ENCODE results near the gene RCN1. TPM values are rescaled to one million over a fixed set of nuclear protein-coding genes. Genes with fewer than 3 reads are reported as not detected.

Gene RCN1
- total and polyA plus RNA-seq, 7 experiments from 2014 or later = 5.5 to 26.8 (median 7.0) TPM

GRCh38 chr11:32065865-32066629 is 24.8 kb upstream of the RCN1 start:
- Mint-ChIP-seq H3K27ac (no peak overlapping the region), H3K27me3 (peaks cover 33 to 49% (median 36%) of the 10 kb centered on the region in 5 donors), H3K9me3 (no peaks in the 10 kb centered on the region), H3K4me1 (peaks cover 0 to 2% (median 0%) of the 10 kb centered on the region in 7 donors), H3K36me3 (no peaks in the 10 kb centered on the region), H3K4me3 (no peak overlapping the region)
- Histone ChIP-seq H3K9me3 (ENCODE audit: control insufficient read depth in 2 of 3, low read length in 3 of 3) (no peaks in the 10 kb centered on the region), H3K27ac (ENCODE audit: low read depth, low read length) (no peak overlapping the region), H3K4me1 (ENCODE audit: control insufficient read depth in 2 of 2, insufficient read depth in 2 of 2, low read length in 2 of 2) (no peaks in the 10 kb centered on the region), H3K36me3 (ENCODE audit: control insufficient read depth in 2 of 3, insufficient read depth in 3 of 3, low read length in 3 of 3) (no peaks in the 10 kb centered on the region), H3K27me3 (ENCODE audit: control insufficient read depth in 2 of 2, insufficient read depth in 2 of 2, low read length in 2 of 2) (no peaks in the 10 kb centered on the region), H3K4me3 (ENCODE audit: low read length) (no peak overlapping the region)
- DNase-seq (no peak), ATAC-seq (peak; percentile 47)
- intact Hi-C loops (cut with micrococcal nuclease) = no loop called here
- CTCF ChIA-PET = no interaction called here
- POLR2A ChIA-PET = no interaction called here

- DNase-seq = no peak
These were observed 22.6 kb upstream of the RCN1 start for GRCh38 chr11:32068134-32068870.

GRCh38 chr11:32069361-32070058 is 21.4 kb upstream of the RCN1 start:
- no peak overlapping the region for H3K27ac ChIP-seq (ENCODE audit: low read depth, low read length)
- no peak for ATAC-seq
- Mint-ChIP-seq H3K36me3 (no peaks in the 10 kb centered on the region), H3K4me1 (no peaks in the 10 kb centered on the region), H3K9me3 (no peaks in the 10 kb centered on the region), H3K4me3 (no peak overlapping the region), H3K27ac (no peak overlapping the region), H3K27me3 (peaks cover 26 to 46% (median 41%) of the 10 kb centered on the region in 5 donors)
- H3K36me3 ChIP-seq (ENCODE audit: control insufficient read depth in 2 of 3, insufficient read depth in 3 of 3, low read length in 3 of 3) = no peaks in the 10 kb centered on the region
- H3K27me3 ChIP-seq (ENCODE audit: control insufficient read depth in 2 of 2, insufficient read depth in 2 of 2, low read length in 2 of 2) = no peaks in the 10 kb centered on the region
- no peaks in the 10 kb centered on the region for H3K4me1 ChIP-seq (ENCODE audit: control insufficient read depth in 2 of 2, insufficient read depth in 2 of 2, low read length in 2 of 2)
- POLR2A ChIA-PET = no interaction called here
- no peak overlapping the region for H3K4me3 ChIP-seq (ENCODE audit: low read length)
- CTCF ChIA-PET = no interaction called here
- DNase-seq = no peak
- H3K9me3 ChIP-seq (ENCODE audit: control insufficient read depth in 2 of 3, low read length in 3 of 3) = no peaks in the 10 kb centered on the region
- intact Hi-C loops (cut with micrococcal nuclease) = no loop called here

More at GRCh38 chr11:32068134-32068870, 22.6 kb upstream of the RCN1 start:
- Histone ChIP-seq H3K36me3 (ENCODE audit: control insufficient read depth in 2 of 3, insufficient read depth in 3 of 3, low read length in 3 of 3) (no peaks in the 10 kb centered on the region), H3K4me1 (ENCODE audit: control insufficient read depth in 2 of 2, insufficient read depth in 2 of 2, low read length in 2 of 2) (no peaks in the 10 kb centered on the region), H3K9me3 (ENCODE audit: control insufficient read depth in 2 of 3, low read length in 3 of 3) (no peaks in the 10 kb centered on the region), H3K27ac (ENCODE audit: low read depth, low read length) (no peak overlapping the region), H3K4me3 (ENCODE audit: low read length) (no peak overlapping the region), H3K27me3 (ENCODE audit: control insufficient read depth in 2 of 2, insufficient read depth in 2 of 2, low read length in 2 of 2) (no peaks in the 10 kb centered on the region)
- Mint-ChIP-seq H3K36me3 (no peaks in the 10 kb centered on the region), H3K9me3 (no peaks in the 10 kb centered on the region), H3K4me3 (no peak overlapping the region), H3K27ac (no peak overlapping the region), H3K4me1 (peaks cover 0 to 2% (median 0%) of the 10 kb centered on the region in 7 donors), H3K27me3 (peaks cover 26 to 47% (median 42%) of the 10 kb centered on the region in 5 donors)
- intact Hi-C loops (cut with micrococcal nuclease) = no loop called here
- POLR2A ChIA-PET = no interaction called here
- CTCF ChIA-PET = no interaction called here
- no peak for ATAC-seq

- Histone ChIP-seq H3K9me3 (ENCODE audit: control insufficient read depth in 2 of 3, low read length in 3 of 3) (no peaks in the 10 kb centered on the region), H3K4me3 (ENCODE audit: low read length) (no peak overlapping the region), H3K36me3 (ENCODE audit: control insufficient read depth in 2 of 3, insufficient read depth in 3 of 3, low read length in 3 of 3) (no peaks in the 10 kb centered on the region), H3K4me1 (ENCODE audit: control insufficient read depth in 2 of 2, insufficient read depth in 2 of 2, low read length in 2 of 2) (no peaks in the 10 kb centered on the region), H3K27ac (ENCODE audit: low read depth, low read length) (no peak overlapping the region), H3K27me3 (ENCODE audit: control insufficient read depth in 2 of 2, insufficient read depth in 2 of 2, low read length in 2 of 2) (no peaks in the 10 kb centered on the region)
- Mint-ChIP-seq H3K27me3 (peaks cover 23 to 43% (median 37%) of the 10 kb centered on the region in 5 donors), H3K4me3 (no peak overlapping the region), H3K36me3 (no peaks in the 10 kb centered on the region), H3K4me1 (no peaks in the 10 kb centered on the region), H3K9me3 (no peaks in the 10 kb centered on the region), H3K27ac (no peak overlapping the region)
- ChIA-PET POLR2A (no interaction called here), CTCF (no interaction called here)
- intact Hi-C loops (cut with micrococcal nuclease) = no loop called here
- DNase-seq = no peak
- no peak for ATAC-seq
These were observed 20.2 kb upstream of the RCN1 start for GRCh38 chr11:32070692-32071091.

- CTCF ChIA-PET = no interaction called here
- Mint-ChIP-seq H3K36me3 (no peaks in the 10 kb centered on the region), H3K9me3 (peaks cover 0 to 2% (median 0%) of the 10 kb centered on the region in 11 donors), H3K27ac (no peak overlapping the region), H3K4me1 (no peaks in the 10 kb centered on the region), H3K4me3 (no peak overlapping the region), H3K27me3 (peaks cover 15 to 42% (median 35%) of the 10 kb centered on the region in 5 donors)
- DNase-seq (no peak), ATAC-seq (no peak)
- Histone ChIP-seq H3K27me3 (ENCODE audit: control insufficient read depth in 2 of 2, insufficient read depth in 2 of 2, low read length in 2 of 2) (no peaks in the 10 kb centered on the region), H3K4me3 (ENCODE audit: low read length) (no peak overlapping the region), H3K27ac (ENCODE audit: low read depth, low read length) (no peak overlapping the region), H3K36me3 (ENCODE audit: control insufficient read depth in 2 of 3, insufficient read depth in 3 of 3, low read length in 3 of 3) (no peaks in the 10 kb centered on the region), H3K9me3 (ENCODE audit: control insufficient read depth in 2 of 3, low read length in 3 of 3) (no peaks in the 10 kb centered on the region), H3K4me1 (ENCODE audit: control insufficient read depth in 2 of 2, insufficient read depth in 2 of 2, low read length in 2 of 2) (no peaks in the 10 kb centered on the region)
- intact Hi-C loops (cut with micrococcal nuclease) = no loop called here
- POLR2A ChIA-PET = no interaction called here
These were observed 19.1 kb upstream of the RCN1 start for GRCh38 chr11:32071811-32072210.

- intact Hi-C loops (cut with micrococcal nuclease) = no loop called here
- ChIA-PET CTCF (no interaction called here), POLR2A (no interaction called here)
- H3K36me3 Mint-ChIP-seq = no peaks in the 10 kb centered on the region
- no peak overlapping the region for H3K27ac Mint-ChIP-seq
- peaks cover 16 to 41% (median 23%) of the 10 kb centered on the region in 5 donors for H3K27me3 Mint-ChIP-seq
- H3K4me3 Mint-ChIP-seq = no peak overlapping the region
- H3K9me3 Mint-ChIP-seq = peaks cover 0 to 6% (median 0%) of the 10 kb centered on the region in 11 donors
- ATAC-seq = no peak
- Histone ChIP-seq H3K36me3 (ENCODE audit: control insufficient read depth in 2 of 3, insufficient read depth in 3 of 3, low read length in 3 of 3) (no peaks in the 10 kb centered on the region), H3K27ac (ENCODE audit: low read depth, low read length) (no peak overlapping the region), H3K4me3 (ENCODE audit: low read length) (no peak overlapping the region), H3K4me1 (ENCODE audit: control insufficient read depth in 2 of 2, insufficient read depth in 2 of 2, low read length in 2 of 2) (no peaks in the 10 kb centered on the region), H3K9me3 (ENCODE audit: control insufficient read depth in 2 of 3, low read length in 3 of 3) (no peaks in the 10 kb centered on the region), H3K27me3 (ENCODE audit: control insufficient read depth in 2 of 2, insufficient read depth in 2 of 2, low read length in 2 of 2) (no peaks in the 10 kb centered on the region)
- H3K4me1 Mint-ChIP-seq = no peaks in the 10 kb centered on the region
- no peak for DNase-seq
These were observed 17.8 kb upstream of the RCN1 start for GRCh38 chr11:32072872-32073643.
